ENCODE results near the gene ZNF586.
A peak's percentile ranks its signal among the peaks of the same experiment; 100 is the strongest.
"Not testable (repeated sequence)": the region's sequence is repeated elsewhere in the genome, so short reads cannot be mapped to it uniquely, and the experiment has no call there.

The ZNF586 gene

DNA sequence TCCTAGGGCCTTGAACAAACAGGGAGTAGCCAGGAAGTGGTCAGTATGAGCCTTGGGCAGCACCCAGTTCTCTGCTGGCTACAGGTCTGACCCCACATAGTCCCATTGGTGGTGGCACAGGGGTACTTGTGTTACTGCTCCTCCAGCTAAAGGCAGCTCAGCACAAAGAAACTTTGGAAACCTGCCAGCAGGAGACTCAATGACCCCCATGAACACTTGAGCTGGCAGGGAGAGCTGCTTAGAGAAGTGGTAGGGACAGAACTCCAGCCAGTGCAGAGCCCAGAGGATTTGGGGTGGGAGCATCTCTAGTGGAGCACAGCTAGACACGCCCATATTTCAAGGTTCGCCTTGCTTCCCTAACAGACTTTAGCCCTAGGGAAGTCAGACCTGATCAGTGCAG lies 10.4 kb upstream of the ZNF586 start:
- Histone ChIP-seq H3K4me1 (ENCODE audit: control insufficient read depth, insufficient read depth, low read length) (no peaks in the 10 kb centered on the region), H3K27me3 (ENCODE audit: control insufficient read depth, insufficient read depth, low read length) (no peaks in the 10 kb centered on the region), H3K9me3 (ENCODE audit: control insufficient read depth, insufficient read depth, low read length) (no peaks in the 10 kb centered on the region), H3K4me3 (ENCODE audit: low read depth, low read length) (no peak overlapping the region), H3K9ac (ENCODE audit: low read depth, low read length) (no peak overlapping the region), H3K36me3 (ENCODE audit: control insufficient read depth, insufficient read depth, low read length) (peaks cover 21% of the 10 kb centered on the region)

DNA sequence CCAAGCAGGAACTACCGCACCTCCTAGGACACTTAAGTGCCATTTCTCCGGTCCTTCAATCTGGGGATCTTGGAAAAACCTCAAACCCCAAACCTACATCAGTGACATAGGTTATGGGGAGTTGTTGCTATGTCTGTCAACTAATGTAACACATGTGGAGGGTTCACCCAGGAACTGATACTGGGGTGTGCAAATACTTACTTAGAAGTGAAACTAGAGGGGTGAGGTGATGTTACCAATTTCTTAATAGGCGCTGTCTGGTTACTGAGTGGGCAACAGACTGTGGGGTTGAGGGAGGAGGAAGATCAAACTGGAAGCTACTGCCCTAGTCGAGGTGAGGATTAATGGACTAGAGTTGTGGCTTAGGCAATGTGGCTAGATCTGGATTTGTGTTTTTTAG lies 1.9 kb downstream of the ZNF586 start:
- Histone ChIP-seq H3K4me1 (ENCODE audit: control insufficient read depth, insufficient read depth, low read length) (no peaks in the 10 kb centered on the region), H3K9ac (ENCODE audit: low read depth, low read length) (no peak overlapping the region), H3K4me3 (ENCODE audit: low read depth, low read length) (no peak overlapping the region), H3K9me3 (ENCODE audit: control insufficient read depth, insufficient read depth, low read length) (no peaks in the 10 kb centered on the region), H3K36me3 (ENCODE audit: control insufficient read depth, insufficient read depth, low read length) (peaks cover 4% of the 10 kb centered on the region), H3K27me3 (ENCODE audit: control insufficient read depth, insufficient read depth, low read length) (no peaks in the 10 kb centered on the region)

- H3K27me3 ChIP-seq (ENCODE audit: control insufficient read depth, insufficient read depth, low read length) = no peaks in the 10 kb centered on the region
- H3K36me3 ChIP-seq (ENCODE audit: control insufficient read depth, insufficient read depth, low read length) = peaks cover 6% of the 10 kb centered on the region
- H3K9me3 ChIP-seq (ENCODE audit: control insufficient read depth, insufficient read depth, low read length) = no peaks in the 10 kb centered on the region
Measured at GRCh38 chr19:57773488-57773887, 4.0 kb downstream of the ZNF586 start.

GRCh38 chr19:57776764-57777296 lies 7.4 kb downstream of the ZNF586 start:
- Histone ChIP-seq H3K4me3 (ENCODE audit: low read depth, low read length) (no peak overlapping the region), H3K4me1 (ENCODE audit: control insufficient read depth, insufficient read depth, low read length) (no peaks in the 10 kb centered on the region), H3K9me3 (ENCODE audit: control insufficient read depth, insufficient read depth, low read length) (peaks cover 2% of the 10 kb centered on the region), H3K36me3 (ENCODE audit: control insufficient read depth, insufficient read depth, low read length) (peaks cover 12% of the 10 kb centered on the region), H3K27me3 (ENCODE audit: control insufficient read depth, insufficient read depth, low read length) (no peaks in the 10 kb centered on the region), H3K9ac (ENCODE audit: low read depth, low read length) (no peak overlapping the region)

More at GRCh38 chr19:57773488-57773887, 4.0 kb downstream of the ZNF586 start:
- Histone ChIP-seq H3K4me1 (ENCODE audit: control insufficient read depth, insufficient read depth, low read length) (no peaks in the 10 kb centered on the region), H3K4me3 (ENCODE audit: low read depth, low read length) (no peak overlapping the region), H3K9ac (ENCODE audit: low read depth, low read length) (no peak overlapping the region)

DNA sequence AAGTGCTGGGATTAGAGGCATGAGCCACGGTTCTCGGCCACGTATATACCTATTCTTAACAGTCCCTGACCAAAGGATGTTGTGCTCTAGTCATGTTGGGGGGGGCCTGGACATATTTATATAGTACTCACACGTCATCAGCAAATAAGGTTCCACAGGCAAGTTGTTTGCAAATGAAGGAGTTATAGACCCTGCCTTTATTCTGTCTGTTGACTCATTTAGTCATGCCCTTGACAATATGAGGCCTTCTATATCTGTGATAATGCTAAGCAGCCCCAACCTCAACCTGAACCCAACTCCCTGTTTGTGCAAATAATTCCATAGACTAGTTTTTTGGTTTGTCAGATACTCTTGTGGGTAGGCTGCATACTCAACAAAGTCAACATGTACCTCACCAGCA lies 8.9 kb downstream of the ZNF586 start:
- H3K27me3 ChIP-seq (ENCODE audit: control insufficient read depth, insufficient read depth, low read length) = no peaks in the 10 kb centered on the region
- peaks cover 2% of the 10 kb centered on the region for H3K9me3 ChIP-seq (ENCODE audit: control insufficient read depth, insufficient read depth, low read length)
- no peak overlapping the region for H3K9ac ChIP-seq (ENCODE audit: low read depth, low read length)
- H3K36me3 ChIP-seq (ENCODE audit: control insufficient read depth, insufficient read depth, low read length) = peaks cover 12% of the 10 kb centered on the region
- no peaks in the 10 kb centered on the region for H3K4me1 ChIP-seq (ENCODE audit: control insufficient read depth, insufficient read depth, low read length)
- H3K4me3 ChIP-seq (ENCODE audit: low read depth, low read length) = no peak overlapping the region

- Histone ChIP-seq H3K36me3 (ENCODE audit: control insufficient read depth, insufficient read depth, low read length) (peaks cover 12% of the 10 kb centered on the region), H3K4me3 (ENCODE audit: low read depth, low read length) (no peak overlapping the region), H3K4me1 (ENCODE audit: control insufficient read depth, insufficient read depth, low read length) (no peaks in the 10 kb centered on the region), H3K9me3 (ENCODE audit: control insufficient read depth, insufficient read depth, low read length) (peaks cover 2% of the 10 kb centered on the region), H3K9ac (ENCODE audit: low read depth, low read length) (no peak overlapping the region), H3K27me3 (ENCODE audit: control insufficient read depth, insufficient read depth, low read length) (no peaks in the 10 kb centered on the region)
Measured at GRCh38 chr19:57779220-57779845, 9.9 kb downstream of the ZNF586 start.

DNA sequence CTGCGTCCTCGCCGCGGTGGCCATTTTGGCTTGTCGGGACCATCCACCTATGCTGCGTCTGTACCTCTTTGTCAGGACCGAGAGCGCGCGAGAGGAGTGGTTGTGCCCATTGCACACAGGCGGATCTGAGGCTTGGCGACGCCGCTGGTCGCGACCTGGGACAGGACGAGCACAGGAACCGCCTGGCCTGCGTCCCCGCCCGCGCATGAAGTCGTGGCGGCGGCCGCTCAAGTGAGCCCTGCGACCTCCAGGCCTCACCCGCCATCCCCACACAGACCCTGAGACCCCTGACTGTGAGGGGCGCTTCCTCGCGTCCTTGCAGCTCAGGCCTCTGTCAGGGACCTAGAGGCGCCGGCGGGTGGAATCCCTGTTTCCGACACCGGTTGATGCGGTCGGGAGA lies 16.8 kb downstream of the ZNF586 start:
- Histone ChIP-seq H3K4me3 (ENCODE audit: low read depth, low read length) (no peak overlapping the region), H3K9me3 (ENCODE audit: control insufficient read depth, insufficient read depth, low read length) (no peaks in the 10 kb centered on the region), H3K27me3 (ENCODE audit: control insufficient read depth, insufficient read depth, low read length) (no peaks in the 10 kb centered on the region), H3K4me1 (ENCODE audit: control insufficient read depth, insufficient read depth, low read length) (peaks cover 3% of the 10 kb centered on the region), H3K9ac (ENCODE audit: low read depth, low read length) (no peak overlapping the region), H3K36me3 (ENCODE audit: control insufficient read depth, insufficient read depth, low read length) (peaks cover 10% of the 10 kb centered on the region)

- peaks cover 15% of the 10 kb centered on the region for H3K36me3 ChIP-seq (ENCODE audit: control insufficient read depth, insufficient read depth, low read length)
- no peak overlapping the region for H3K4me3 ChIP-seq (ENCODE audit: low read depth, low read length)
- no peak overlapping the region for H3K9ac ChIP-seq (ENCODE audit: low read depth, low read length)
- no peaks in the 10 kb centered on the region for H3K9me3 ChIP-seq (ENCODE audit: control insufficient read depth, insufficient read depth, low read length)
- peaks cover 3% of the 10 kb centered on the region for H3K4me1 ChIP-seq (ENCODE audit: control insufficient read depth, insufficient read depth, low read length)
- H3K27me3 ChIP-seq (ENCODE audit: control insufficient read depth, insufficient read depth, low read length) = no peaks in the 10 kb centered on the region
Measured at GRCh38 chr19:57786906-57787305, 17.4 kb downstream of the ZNF586 start.

- H3K9me3 ChIP-seq (ENCODE audit: control insufficient read depth, insufficient read depth, low read length) = no peaks in the 10 kb centered on the region
- H3K4me1 ChIP-seq (ENCODE audit: control insufficient read depth, insufficient read depth, low read length) = peaks cover 3% of the 10 kb centered on the region
- H3K4me3 ChIP-seq (ENCODE audit: low read depth, low read length) = no peak overlapping the region
- H3K27me3 ChIP-seq (ENCODE audit: control insufficient read depth, insufficient read depth, low read length) = no peaks in the 10 kb centered on the region
- no peak overlapping the region for H3K9ac ChIP-seq (ENCODE audit: low read depth, low read length)
- H3K36me3 ChIP-seq (ENCODE audit: control insufficient read depth, insufficient read depth, low read length) = peaks cover 15% of the 10 kb centered on the region
Measured at GRCh38 chr19:57788114-57788692, 18.7 kb downstream of the ZNF586 start.

GRCh38 chr19:57789288-57789687 lies 19.8 kb downstream of the ZNF586 start:
- no peak overlapping the region for H3K9ac ChIP-seq (ENCODE audit: low read depth, low read length)
- peaks cover 3% of the 10 kb centered on the region for H3K4me1 ChIP-seq (ENCODE audit: control insufficient read depth, insufficient read depth, low read length)
- H3K27me3 ChIP-seq (ENCODE audit: control insufficient read depth, insufficient read depth, low read length) = no peaks in the 10 kb centered on the region
- no peak overlapping the region for H3K4me3 ChIP-seq (ENCODE audit: low read depth, low read length)
- H3K9me3 ChIP-seq (ENCODE audit: control insufficient read depth, insufficient read depth, low read length) = no peaks in the 10 kb centered on the region
- H3K36me3 ChIP-seq (ENCODE audit: control insufficient read depth, insufficient read depth, low read length) = peaks cover 15% of the 10 kb centered on the region

DNA sequence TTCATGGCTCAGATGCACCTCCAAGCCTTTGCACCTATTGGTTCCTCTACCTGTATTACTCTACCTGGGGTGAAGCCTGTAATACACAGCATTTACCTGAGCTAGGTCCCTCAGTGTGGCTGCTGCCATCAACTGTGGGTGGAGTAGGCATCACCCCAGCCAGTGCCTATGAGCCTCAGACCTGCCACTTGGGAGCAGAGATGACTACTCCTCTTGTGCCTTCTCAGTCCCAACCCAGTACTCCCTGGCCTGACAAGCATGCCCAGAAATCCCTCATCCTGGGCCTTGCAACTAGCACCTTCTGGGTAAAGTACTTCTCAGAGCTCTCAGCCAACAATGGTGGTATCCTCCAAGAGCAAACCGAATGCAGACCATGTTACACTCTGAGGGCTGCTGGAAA lies 27.1 kb downstream of the ZNF586 start:
- H3K36me3 ChIP-seq (ENCODE audit: control insufficient read depth, insufficient read depth, low read length); H3K4me3 ChIP-seq (ENCODE audit: low read depth, low read length); H3K9me3 ChIP-seq (ENCODE audit: control insufficient read depth, insufficient read depth, low read length); H3K9ac ChIP-seq (ENCODE audit: low read depth, low read length); H3K27me3 ChIP-seq (ENCODE audit: control insufficient read depth, insufficient read depth, low read length): not testable (repeated sequence)
- peaks cover 22% of the 10 kb centered on the region for H3K4me1 ChIP-seq (ENCODE audit: control insufficient read depth, insufficient read depth, low read length)

- H3K4me1 ChIP-seq (ENCODE audit: control insufficient read depth, insufficient read depth, low read length) = peaks cover 29% of the 10 kb centered on the region
- no peak overlapping the region for H3K9ac ChIP-seq (ENCODE audit: low read depth, low read length)
Measured at GRCh38 chr19:57800696-57801095, 31.2 kb downstream of the ZNF586 start.

More at GRCh38 chr19:57800696-57801095, 31.2 kb downstream of the ZNF586 start:
- Histone ChIP-seq H3K27me3 (ENCODE audit: control insufficient read depth, insufficient read depth, low read length) (no peaks in the 10 kb centered on the region), H3K9me3 (ENCODE audit: control insufficient read depth, insufficient read depth, low read length) (no peaks in the 10 kb centered on the region), H3K36me3 (ENCODE audit: control insufficient read depth, insufficient read depth, low read length) (no peaks in the 10 kb centered on the region), H3K4me3 (ENCODE audit: low read depth, low read length) (peak overlapping the region; percentile 33)
